Measurements from ENCODE around the gene FAM20C. TPM values are rescaled to one million over a fixed set of nuclear protein-coding genes. Genes with fewer than 3 reads are reported as not detected.

FAM20C gene
- total RNA-seq, 1 donor from 2014 or later: 21.9 TPM

DNA sequence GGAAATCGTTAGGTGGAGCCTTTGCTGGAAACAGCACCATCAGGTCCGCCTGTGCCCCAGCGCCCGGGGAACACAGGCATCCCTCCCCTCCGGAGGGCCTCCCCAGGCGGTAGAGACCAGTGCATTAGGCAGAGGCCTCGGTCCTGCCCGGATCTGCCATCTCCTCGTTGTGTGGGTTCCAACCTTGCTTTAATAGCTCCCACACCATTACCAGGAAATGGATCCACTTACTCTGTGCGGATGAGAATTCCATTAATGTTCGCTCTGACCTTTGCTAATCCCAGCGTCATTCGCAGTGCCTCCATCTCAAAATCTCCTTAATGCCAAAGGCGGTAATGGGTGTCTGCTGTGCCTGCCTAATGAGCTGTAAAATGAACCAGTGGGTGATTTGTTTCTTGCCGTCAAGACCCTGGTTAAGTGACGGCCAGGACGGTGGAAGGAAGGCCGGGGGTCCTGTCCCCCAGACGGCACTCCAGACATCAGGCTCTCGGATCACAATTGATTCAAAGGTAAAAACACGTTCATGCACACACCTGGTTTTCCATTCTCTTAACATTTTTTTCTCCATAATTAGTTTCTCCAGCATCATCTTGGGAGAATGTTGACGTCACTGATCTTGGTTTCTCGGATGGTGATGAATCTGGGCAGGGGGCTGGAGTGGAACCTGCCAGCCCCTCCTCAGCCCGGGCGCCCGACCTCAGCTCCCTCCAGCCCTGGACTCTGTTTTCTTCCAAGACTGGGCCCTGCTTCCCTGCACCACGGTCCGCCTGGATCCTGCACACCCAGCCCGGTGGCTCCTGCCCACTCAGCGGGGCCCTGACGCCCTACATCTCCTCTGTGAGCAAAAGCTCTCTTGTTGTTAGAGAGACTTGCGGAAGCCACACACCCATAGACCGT lies 22.8 kb upstream of the FAM20C start:
- no peak for TF ChIP-seq CTCF (conservative IDR thresholded peaks at IDR 0.05)
- Mint-ChIP-seq H3K27ac (ENCODE audit: unreplicated experiment) (no peak overlapping the region), H3K36me3 (ENCODE audit: low read depth) (no peaks in the 10 kb centered on the region), H3K4me1 (peaks cover 14% of the 10 kb centered on the region), H3K9me3 (no peaks in the 10 kb centered on the region), H3K4me3 (no peak overlapping the region), H3K27me3 (ENCODE audit: low read depth) (no peaks in the 10 kb centered on the region)
- no peak for DNase-seq (ENCODE audit: low read depth, low spot score)

- H3K4me1 Mint-ChIP-seq: peaks cover 14% of the 10 kb centered on the region
- H3K27me3 Mint-ChIP-seq (ENCODE audit: low read depth): no peaks in the 10 kb centered on the region
- no peaks in the 10 kb centered on the region for H3K36me3 Mint-ChIP-seq (ENCODE audit: low read depth)
- DNase-seq (ENCODE audit: low read depth, low spot score): no peak
- no peak overlapping the region for H3K4me3 Mint-ChIP-seq
- no peaks in the 10 kb centered on the region for H3K9me3 Mint-ChIP-seq
- no peak overlapping the region for H3K27ac Mint-ChIP-seq (ENCODE audit: unreplicated experiment)
- no peak for TF ChIP-seq CTCF (conservative IDR thresholded peaks at IDR 0.05)
These were observed 21.6 kb upstream of the FAM20C start for GRCh38 chr7:170551-171363.

GRCh38 chr7:171364-171904 lies 20.9 kb upstream of the FAM20C start:
- Mint-ChIP-seq H3K36me3 (ENCODE audit: low read depth) (no peaks in the 10 kb centered on the region), H3K9me3 (no peaks in the 10 kb centered on the region), H3K4me3 (no peak overlapping the region), H3K4me1 (peaks cover 10% of the 10 kb centered on the region), H3K27me3 (ENCODE audit: low read depth) (no peaks in the 10 kb centered on the region), H3K27ac (ENCODE audit: unreplicated experiment) (no peak overlapping the region)
- DNase-seq (ENCODE audit: low read depth, low spot score): no peak
- no peak for TF ChIP-seq CTCF (conservative IDR thresholded peaks at IDR 0.05)

GRCh38 chr7:171912-172515 lies 20.4 kb upstream of the FAM20C start:
- no peak for TF ChIP-seq CTCF (conservative IDR thresholded peaks at IDR 0.05)
- Mint-ChIP-seq H3K27me3 (ENCODE audit: low read depth) (no peaks in the 10 kb centered on the region), H3K9me3 (no peaks in the 10 kb centered on the region), H3K27ac (ENCODE audit: unreplicated experiment) (no peak overlapping the region), H3K4me1 (peaks cover 9% of the 10 kb centered on the region), H3K4me3 (no peak overlapping the region), H3K36me3 (ENCODE audit: low read depth) (no peaks in the 10 kb centered on the region)
- no peak for DNase-seq (ENCODE audit: low read depth, low spot score)

DNA sequence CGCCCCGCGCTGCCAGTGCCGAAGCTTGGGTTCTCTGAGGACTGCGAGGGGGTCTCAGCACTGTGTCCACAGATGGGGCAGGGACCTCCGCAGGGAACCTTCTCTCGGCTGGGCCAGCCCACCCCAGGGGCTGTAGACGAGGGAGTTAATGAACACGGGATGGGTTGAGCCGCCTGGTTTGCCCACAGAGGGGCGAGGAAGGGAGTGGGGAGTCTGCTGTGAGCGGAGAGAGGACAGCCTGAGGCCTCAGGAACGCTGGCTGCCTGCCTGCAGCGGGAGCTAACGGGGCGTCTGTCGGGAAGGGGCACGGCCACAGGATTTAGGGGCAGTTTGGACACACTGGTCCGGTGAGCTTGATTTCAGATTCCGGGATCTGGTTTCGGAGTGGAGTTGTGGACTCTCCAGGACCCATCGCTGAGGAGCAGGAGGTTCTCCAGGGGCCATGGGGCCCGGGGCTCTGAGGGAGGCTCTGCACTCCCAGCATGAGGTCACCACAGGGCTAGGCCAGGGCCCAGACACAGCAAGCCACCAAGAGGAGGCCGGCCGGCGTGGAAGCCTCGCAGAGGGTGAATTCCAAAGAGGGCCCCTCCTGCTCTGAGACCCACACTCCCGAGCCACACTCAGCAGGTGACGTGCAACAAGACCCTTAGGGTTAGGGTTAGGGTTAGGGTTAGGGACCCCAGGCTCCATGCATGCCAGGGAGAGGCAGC lies 19.0 kb upstream of the FAM20C start:
- Mint-ChIP-seq H3K36me3 (ENCODE audit: low read depth) (no peaks in the 10 kb centered on the region), H3K27ac (ENCODE audit: unreplicated experiment) (no peak overlapping the region), H3K9me3 (no peaks in the 10 kb centered on the region), H3K4me3 (no peak overlapping the region), H3K4me1 (peaks cover 4% of the 10 kb centered on the region), H3K27me3 (ENCODE audit: low read depth) (no peaks in the 10 kb centered on the region)
- TF ChIP-seq CTCF (conservative IDR thresholded peaks at IDR 0.05): no peak
- DNase-seq (ENCODE audit: low read depth, low spot score): no peak
